Liver (tissue), 9 donors: ENCODE results near the gene DCC. TPM values are rescaled to one million over a fixed set of nuclear protein-coding genes. Genes with fewer than 3 reads are reported as not detected.

Source experiments
- DNase-seq: peaks from one replicate; pipeline ENCODE4 v3.0.0-alpha.2; 2017; ENCODE audit warnings: low spot score
- H3K27ac ChIP-seq, 2 donors: one replicate each; pipeline ENCODE4 v1.7.0; 2013; ENCODE audit warnings: inconsistent platforms in 2 of 2, low read length in 2 of 2, control low read depth in 1 of 2, low read depth in 1 of 2, mild to moderate bottlenecking in 1 of 2
- H3K27me3 ChIP-seq, 4 donors: one replicate each; pipeline versions ENCODE4 v1.6.1 to v1.7.0; 2013; ENCODE audit warnings: low read length in 3 of 4, inconsistent platforms in 1 of 4, mild to moderate bottlenecking in 1 of 4, moderate library complexity in 1 of 4; ENCODE audit not compliant: control insufficient read depth in 4 of 4, insufficient read depth in 4 of 4
- H3K36me3 ChIP-seq, 4 donors: one replicate each; pipeline versions ENCODE4 v1.6.1 to v1.7.0; 2013; ENCODE audit warnings: low read length in 3 of 4, mild to moderate bottlenecking in 3 of 4, low read depth in 1 of 4, moderate library complexity in 1 of 4; ENCODE audit not compliant: control insufficient read depth in 4 of 4, insufficient read depth in 3 of 4
- H3K4me1 ChIP-seq, 4 donors: one replicate each; pipeline versions ENCODE4 v1.6.1 to v1.7.0; 2013; ENCODE audit warnings: low read length in 3 of 4, mild to moderate bottlenecking in 3 of 4, moderate library complexity in 1 of 4; ENCODE audit not compliant: control insufficient read depth in 4 of 4, insufficient read depth in 4 of 4
- H3K4me3 ChIP-seq, 3 donors: one replicate each; pipeline versions ENCODE4 v1.6.1 to v1.7.0; 2013; ENCODE audit warnings: low read length in 3 of 3, control low read depth in 1 of 3, low read depth in 1 of 3, mild to moderate bottlenecking in 1 of 3
- H3K9ac ChIP-seq, 2 donors: one replicate each; pipeline ENCODE4 v1.7.0; 2013; ENCODE audit warnings: low read length in 2 of 2, mild to moderate bottlenecking in 2 of 2, moderate library complexity in 2 of 2, control low read depth in 1 of 2, low read depth in 1 of 2
- H3K9me3 ChIP-seq, 4 donors: one replicate each; pipeline versions ENCODE4 v1.6.1 to v1.7.0; 2013; ENCODE audit warnings: low read length in 3 of 4; ENCODE audit not compliant: control insufficient read depth in 4 of 4
- EGR1 ChIP-seq, 2 donors: IDR thresholded peaks; 2 replicates each; pipeline ENCODE4 v1.6.1; 2016 to 2018; ENCODE audit warnings: antibody characterized with exemption in 2 of 2, low read depth in 2 of 2
- GABPA ChIP-seq, 2 donors: IDR thresholded peaks in 1 of 2; conservative IDR thresholded peaks in 1 of 2; 2 replicates each; pipeline ENCODE4 v1.6.1; 2016; ENCODE audit warnings: antibody characterized with exemption in 2 of 2, mild to moderate bottlenecking in 1 of 2, moderate library complexity in 1 of 2
- HNF4A ChIP-seq, 2 donors: conservative IDR thresholded peaks; 2 replicates each; pipeline ENCODE4 v1.6.1; 2016; ENCODE audit warnings: antibody characterized with exemption in 2 of 2, mild to moderate bottlenecking in 2 of 2
- NR2F2 ChIP-seq: IDR thresholded peaks from 2 replicates; pipeline ENCODE4 v1.6.1; 2016; ENCODE audit warnings: antibody characterized with exemption
- RAD21 ChIP-seq, 2 donors: IDR thresholded peaks; 2 replicates each; pipeline ENCODE4 v1.6.1; 2016; ENCODE audit warnings: antibody characterized with exemption in 2 of 2, mild to moderate bottlenecking in 2 of 2
- YY1 ChIP-seq: IDR thresholded peaks from 2 replicates; pipeline ENCODE4 v1.6.1; 2016; ENCODE audit warnings: antibody characterized with exemption, mild to moderate bottlenecking
- WGBS: extraction: QIAGEN DNeasy Blood & Tissue Kit; methylation state at CpG from one replicate; pipeline ENCODE4 v1.1.7; 2013; 5-methylcytosine and 5-hydroxymethylcytosine counted together
- polyA plus RNA-seq, 2 donors: library from polyadenylated mRNA; stranded (reverse) in 1 of 2; unstranded in 1 of 2; fragments of 200-250 nt in 1 of 2; fragments of >200 nt in 1 of 2; fragmentation: Nextera tagmentation in 1 of 2; extraction: Ambion mirVana in 1 of 2; gene quantifications; one replicate each; pipeline versions ENCODE4 v1.2.1 to v1.2.3, GENCODE V29; 2013 to 2015
- total RNA-seq, 2 donors: library from RNA; depleted of rRNA; stranded (reverse); fragments of >200 nt; gene quantifications; one replicate each; pipeline ENCODE4 v1.2.3, GENCODE V29; 2014
- TF ChIP-seq, protein P1 (sequence below): IDR thresholded peaks from 2 replicates; pipeline ENCODE4 v1.6.1; 2016; ENCODE audit warnings: antibody characterized with exemption
- TF ChIP-seq, protein P2 (sequence below): fragments of 150-350 bp; IDR thresholded peaks from 2 replicates; pipeline ENCODE4 v1.5.1; 2017; ENCODE audit warnings: improper control_type of control experiment, low read depth, low read length; ENCODE audit not compliant: missing input control
- TF ChIP-seq, protein P3 (sequence below): IDR thresholded peaks from 2 replicates; pipeline ENCODE4 v1.6.1; 2016; ENCODE audit warnings: antibody characterized with exemption, mild to moderate bottlenecking
- donor health status: healthy.
- donor health status: healthy.
- donor health status: healthy.
- donor health status: healthy.
- donor health status: healthy.

The DCC gene
- total and polyA plus RNA-seq, 4 donors = under 0.01 to 0.03 TPM; not detected in 2

DNA sequence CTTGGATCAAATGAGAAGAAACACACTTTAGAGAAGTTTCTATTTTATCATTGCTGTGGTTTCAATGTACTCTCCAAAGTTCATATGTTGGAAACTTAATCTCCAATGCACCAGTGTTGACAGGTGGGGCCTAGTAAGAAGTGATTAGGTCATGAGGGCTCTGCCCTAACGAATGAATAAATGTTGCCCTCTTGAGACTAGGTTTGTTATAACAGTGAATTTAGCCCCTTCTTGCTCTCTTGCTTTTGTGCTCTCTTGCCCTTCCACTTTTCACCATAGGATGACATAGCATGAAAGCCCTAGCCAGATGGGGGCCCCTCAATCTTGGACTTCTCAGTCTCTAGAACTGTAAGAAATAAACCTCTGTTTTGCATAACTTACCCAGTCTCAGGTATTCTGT lies 664.8 kb downstream of the DCC start:
- no peak overlapping the region for H3K27ac ChIP-seq
- WGBS = 23% methylated on average over 1 of the region's 1 CpG
- no peak for TF ChIP-seq YY1
- TF ChIP-seq HNF4A (conservative IDR thresholded peaks at IDR 0.05) = no peak
- TF ChIP-seq, protein P1, sequence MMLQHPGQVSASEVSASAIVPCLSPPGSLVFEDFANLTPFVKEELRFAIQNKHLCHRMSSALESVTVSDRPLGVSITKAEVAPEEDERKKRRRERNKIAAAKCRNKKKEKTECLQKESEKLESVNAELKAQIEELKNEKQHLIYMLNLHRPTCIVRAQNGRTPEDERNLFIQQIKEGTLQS = no peak
- no peak for TF ChIP-seq EGR1 (IDR thresholded peaks at IDR 0.05; ENCODE audit: low read depth in 2 of 2)
- no peak for TF ChIP-seq RAD21 (IDR thresholded peaks at IDR 0.05)
- TF ChIP-seq GABPA (IDR thresholded peaks at IDR 0.05 in 1 of 2, conservative IDR thresholded peaks at IDR 0.05 in 1 of 2) = no peak
- no peak overlapping the region for H3K4me3 ChIP-seq
- no peaks in the 10 kb centered on the region for H3K36me3 ChIP-seq
- H3K9me3 ChIP-seq = no peaks in the 10 kb centered on the region
- H3K27me3 ChIP-seq = no peaks in the 10 kb centered on the region
- DNase-seq = no peak
- H3K9ac ChIP-seq = no peak overlapping the region
- no peaks in the 10 kb centered on the region for H3K4me1 ChIP-seq

GRCh38 chr18:53018791-53019190 lies 678.8 kb downstream of the DCC start:
- no peak overlapping the region for H3K9ac ChIP-seq
- no peaks in the 10 kb centered on the region for H3K36me3 ChIP-seq
- WGBS = 53% methylated on average over 2 of the region's 2 CpGs
- TF ChIP-seq, protein P2, sequence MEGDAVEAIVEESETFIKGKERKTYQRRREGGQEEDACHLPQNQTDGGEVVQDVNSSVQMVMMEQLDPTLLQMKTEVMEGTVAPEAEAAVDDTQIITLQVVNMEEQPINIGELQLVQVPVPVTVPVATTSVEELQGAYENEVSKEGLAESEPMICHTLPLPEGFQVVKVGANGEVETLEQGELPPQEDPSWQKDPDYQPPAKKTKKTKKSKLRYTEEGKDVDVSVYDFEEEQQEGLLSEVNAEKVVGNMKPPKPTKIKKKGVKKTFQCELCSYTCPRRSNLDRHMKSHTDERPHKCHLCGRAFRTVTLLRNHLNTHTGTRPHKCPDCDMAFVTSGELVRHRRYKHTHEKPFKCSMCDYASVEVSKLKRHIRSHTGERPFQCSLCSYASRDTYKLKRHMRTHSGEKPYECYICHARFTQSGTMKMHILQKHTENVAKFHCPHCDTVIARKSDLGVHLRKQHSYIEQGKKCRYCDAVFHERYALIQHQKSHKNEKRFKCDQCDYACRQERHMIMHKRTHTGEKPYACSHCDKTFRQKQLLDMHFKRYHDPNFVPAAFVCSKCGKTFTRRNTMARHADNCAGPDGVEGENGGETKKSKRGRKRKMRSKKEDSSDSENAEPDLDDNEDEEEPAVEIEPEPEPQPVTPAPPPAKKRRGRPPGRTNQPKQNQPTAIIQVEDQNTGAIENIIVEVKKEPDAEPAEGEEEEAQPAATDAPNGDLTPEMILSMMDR = no peak
- TF ChIP-seq, protein P3, sequence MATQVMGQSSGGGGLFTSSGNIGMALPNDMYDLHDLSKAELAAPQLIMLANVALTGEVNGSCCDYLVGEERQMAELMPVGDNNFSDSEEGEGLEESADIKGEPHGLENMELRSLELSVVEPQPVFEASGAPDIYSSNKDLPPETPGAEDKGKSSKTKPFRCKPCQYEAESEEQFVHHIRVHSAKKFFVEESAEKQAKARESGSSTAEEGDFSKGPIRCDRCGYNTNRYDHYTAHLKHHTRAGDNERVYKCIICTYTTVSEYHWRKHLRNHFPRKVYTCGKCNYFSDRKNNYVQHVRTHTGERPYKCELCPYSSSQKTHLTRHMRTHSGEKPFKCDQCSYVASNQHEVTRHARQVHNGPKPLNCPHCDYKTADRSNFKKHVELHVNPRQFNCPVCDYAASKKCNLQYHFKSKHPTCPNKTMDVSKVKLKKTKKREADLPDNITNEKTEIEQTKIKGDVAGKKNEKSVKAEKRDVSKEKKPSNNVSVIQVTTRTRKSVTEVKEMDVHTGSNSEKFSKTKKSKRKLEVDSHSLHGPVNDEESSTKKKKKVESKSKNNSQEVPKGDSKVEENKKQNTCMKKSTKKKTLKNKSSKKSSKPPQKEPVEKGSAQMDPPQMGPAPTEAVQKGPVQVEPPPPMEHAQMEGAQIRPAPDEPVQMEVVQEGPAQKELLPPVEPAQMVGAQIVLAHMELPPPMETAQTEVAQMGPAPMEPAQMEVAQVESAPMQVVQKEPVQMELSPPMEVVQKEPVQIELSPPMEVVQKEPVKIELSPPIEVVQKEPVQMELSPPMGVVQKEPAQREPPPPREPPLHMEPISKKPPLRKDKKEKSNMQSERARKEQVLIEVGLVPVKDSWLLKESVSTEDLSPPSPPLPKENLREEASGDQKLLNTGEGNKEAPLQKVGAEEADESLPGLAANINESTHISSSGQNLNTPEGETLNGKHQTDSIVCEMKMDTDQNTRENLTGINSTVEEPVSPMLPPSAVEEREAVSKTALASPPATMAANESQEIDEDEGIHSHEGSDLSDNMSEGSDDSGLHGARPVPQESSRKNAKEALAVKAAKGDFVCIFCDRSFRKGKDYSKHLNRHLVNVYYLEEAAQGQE = peak; percentile 81
- H3K27ac ChIP-seq = no peak overlapping the region
- no peak for DNase-seq
- H3K4me3 ChIP-seq = no peak overlapping the region
- no peaks in the 10 kb centered on the region for H3K4me1 ChIP-seq
- H3K27me3 ChIP-seq = no peaks in the 10 kb centered on the region
- no peaks in the 10 kb centered on the region for H3K9me3 ChIP-seq

- TF ChIP-seq, protein P3 = no peak
- TF ChIP-seq, protein P1 = no peak
- no peak for TF ChIP-seq NR2F2
- peak; percentile 12 to 59 for TF ChIP-seq HNF4A (conservative IDR thresholded peaks at IDR 0.05)
- TF ChIP-seq YY1 = no peak
- DNase-seq = no peak
- WGBS = 47% methylated on average over 3 of the region's 3 CpGs
- no peaks in the 10 kb centered on the region for H3K9me3 ChIP-seq
- no peaks in the 10 kb centered on the region for H3K4me1 ChIP-seq
- no peak overlapping the region for H3K27ac ChIP-seq
- no peaks in the 10 kb centered on the region for H3K27me3 ChIP-seq
- H3K9ac ChIP-seq = no peak overlapping the region
- H3K36me3 ChIP-seq = no peaks in the 10 kb centered on the region
- no peak overlapping the region for H3K4me3 ChIP-seq
Observed at GRCh38 chr18:53025247-53025646, 685.2 kb downstream of the DCC start.
